A549 treated with dexamethasone at 1 μM for 4 hours (cell line): ENCODE results near the gene KLF3. TPM values are rescaled to one million over a fixed set of nuclear protein-coding genes. Genes with fewer than 3 reads are reported as not detected.

ENCODE experiments used
- total RNA-seq: library from RNA; stranded (reverse); fragments of 200-300 nt; extraction: Qiagen RNA extraction; gene quantifications from 5 replicates; pipeline ENCODE4 v1.2.3, GENCODE V29; 2022

The KLF3 gene
- total RNA-seq = 11.5 to 17.5 TPM (median 14.5 TPM) in 5 replicates

DNA sequence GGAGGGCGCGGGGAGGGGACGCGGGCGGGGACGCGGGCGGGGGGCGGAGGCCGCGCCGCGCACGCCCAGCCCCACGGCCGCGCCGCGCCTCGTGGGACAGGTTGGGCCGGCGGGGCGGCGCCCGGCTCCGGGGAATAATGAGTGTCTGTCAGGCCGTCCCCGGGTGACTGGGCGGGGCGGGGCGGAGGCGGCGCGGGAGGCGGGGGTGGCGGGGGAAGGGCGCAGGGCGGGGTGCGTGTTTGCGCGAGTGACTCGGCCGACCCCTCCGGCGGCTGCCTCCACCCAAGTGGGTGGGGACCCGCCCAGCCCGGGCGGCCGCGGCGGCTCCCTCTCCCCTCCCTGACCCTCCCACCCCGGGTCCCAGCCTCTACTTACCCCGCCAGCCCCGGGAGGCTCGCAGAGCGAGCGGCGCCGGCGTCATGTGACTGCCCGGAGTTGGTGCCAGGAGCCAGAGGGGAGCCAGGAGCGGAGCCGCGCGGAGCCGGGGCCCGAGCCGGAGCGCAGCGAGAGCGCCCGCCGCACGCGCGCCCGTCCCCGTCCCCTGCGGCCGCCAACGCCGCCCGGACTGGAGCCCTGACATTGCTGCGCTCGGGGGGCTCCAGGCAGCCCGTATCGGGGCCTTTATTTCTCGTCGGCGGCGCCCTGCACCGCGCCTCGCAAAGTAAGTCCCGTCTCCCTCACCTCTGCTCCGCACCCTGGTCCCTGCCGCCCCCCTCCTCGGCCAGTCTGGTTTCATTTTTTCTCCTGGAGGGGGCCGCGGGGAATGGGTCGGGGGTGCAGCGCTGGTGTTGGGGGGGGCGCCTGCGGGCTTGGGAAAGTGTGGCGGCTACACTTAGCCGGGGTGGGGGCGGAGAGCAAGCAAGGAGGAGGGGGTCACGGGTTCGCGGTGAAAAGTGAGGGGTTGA lies at the start of gene KLF3:
KLF3 (plus strand) TSS at position 399 of the 905 bp plus-strand sequence. CDS start 16,427 bp downstream, outside the sequence.

Other genes with a start within 250 kb of the KLF3 start
- 0.02 to 0.08 TPM (median 0.03 TPM) in 4 of 5 replicates, not detected in the other for gene TLR10, start 118.8 kb downstream of the KLF3 start, total RNA-seq
- 0.14 to 0.27 TPM (median 0.17 TPM) in 5 replicates for gene TLR1, start 140.6 kb downstream of the KLF3 start, total RNA-seq
- gene TLR6, start 192.6 kb downstream of the KLF3 start, total RNA-seq = 1.5 to 2.6 TPM (median 2.3 TPM) in 5 replicates
- gene FAM114A1, start 203.6 kb downstream of the KLF3 start, total RNA-seq = 23.2 to 39.7 TPM (median 37.5 TPM) in 5 replicates